Occipital lobe (tissue), 2 donors: Measurements from ENCODE around the gene PSMG4. TPM values are rescaled to one million over a fixed set of nuclear protein-coding genes. Genes with fewer than 3 reads are reported as not detected.

Experiments used
- DNase-seq: peaks from one replicate; lab custom pipeline; 2025; lab: John Stamatoyannopoulos, UW
- total RNA-seq: library from RNA; depleted of rRNA; stranded (reverse); fragments of >200 nt; gene quantifications from one replicate; pipeline ENCODE4 v1.2.3, GENCODE V29; 2014

PSMG4 gene
- total RNA-seq, 1 donor from 2014 or later: 28.5 TPM

DNA sequence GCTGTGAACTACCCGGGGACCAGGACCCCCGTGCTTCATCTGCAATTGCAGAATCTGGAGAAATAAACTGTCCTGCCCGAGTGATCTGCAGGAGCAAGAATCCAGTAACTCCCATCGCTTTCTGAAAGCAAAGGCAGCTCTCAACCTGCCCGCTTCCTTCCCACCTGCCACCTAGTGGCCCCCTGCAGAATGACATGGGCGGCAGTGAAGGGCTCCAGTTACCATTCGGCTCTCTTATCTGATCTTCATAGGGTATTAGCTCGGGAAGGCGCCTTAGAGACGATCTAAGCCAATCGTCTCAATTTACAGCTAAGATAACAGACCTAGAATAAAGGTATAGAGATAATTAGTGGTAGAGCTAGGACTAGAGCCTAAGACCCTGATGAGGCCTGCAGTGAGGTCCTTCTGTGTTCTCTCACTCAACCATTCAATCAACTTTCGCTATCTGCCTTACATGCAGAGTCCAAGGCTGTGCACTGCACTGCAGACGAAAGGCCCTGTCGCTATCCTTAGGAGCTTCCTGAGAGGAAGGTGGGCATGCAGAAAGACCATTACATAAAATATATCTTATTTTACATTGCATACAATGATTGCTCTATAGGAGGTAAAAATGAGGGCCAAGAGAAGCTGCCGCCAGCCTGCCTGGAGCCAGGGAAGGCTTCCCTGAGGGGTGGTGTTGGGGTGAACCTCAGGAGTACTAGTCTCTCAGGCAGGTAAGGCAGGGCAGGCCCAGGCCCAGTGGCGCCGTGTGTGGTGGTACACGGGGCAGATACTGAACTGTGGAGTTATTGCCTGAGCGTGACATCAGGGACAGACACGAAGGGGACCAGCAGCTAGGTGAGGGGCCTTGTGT lies 7.1 kb upstream of the PSMG4 start:
- DNase-seq: peak; percentile 72

DNA sequence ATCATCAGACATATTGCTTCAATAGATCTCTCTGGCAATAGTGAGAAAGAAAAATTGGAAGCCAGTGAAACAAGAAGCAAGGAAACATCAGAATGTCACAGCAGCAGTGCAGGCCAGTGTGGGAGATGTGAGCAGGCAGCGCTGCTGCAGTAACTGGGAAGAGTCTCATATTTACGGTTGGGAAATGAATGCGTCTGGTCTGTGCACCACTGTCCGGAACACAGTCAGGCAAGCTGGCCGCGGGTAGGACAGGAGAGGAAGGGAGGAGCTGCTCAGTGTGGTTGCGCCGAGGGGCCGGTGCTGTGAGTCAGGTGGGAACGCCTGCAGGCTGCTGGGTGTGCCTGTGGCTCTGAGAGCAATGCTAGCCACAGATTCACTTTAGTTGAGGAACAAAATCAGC lies 6.4 kb upstream of the PSMG4 start:
- DNase-seq: no peak

DNA sequence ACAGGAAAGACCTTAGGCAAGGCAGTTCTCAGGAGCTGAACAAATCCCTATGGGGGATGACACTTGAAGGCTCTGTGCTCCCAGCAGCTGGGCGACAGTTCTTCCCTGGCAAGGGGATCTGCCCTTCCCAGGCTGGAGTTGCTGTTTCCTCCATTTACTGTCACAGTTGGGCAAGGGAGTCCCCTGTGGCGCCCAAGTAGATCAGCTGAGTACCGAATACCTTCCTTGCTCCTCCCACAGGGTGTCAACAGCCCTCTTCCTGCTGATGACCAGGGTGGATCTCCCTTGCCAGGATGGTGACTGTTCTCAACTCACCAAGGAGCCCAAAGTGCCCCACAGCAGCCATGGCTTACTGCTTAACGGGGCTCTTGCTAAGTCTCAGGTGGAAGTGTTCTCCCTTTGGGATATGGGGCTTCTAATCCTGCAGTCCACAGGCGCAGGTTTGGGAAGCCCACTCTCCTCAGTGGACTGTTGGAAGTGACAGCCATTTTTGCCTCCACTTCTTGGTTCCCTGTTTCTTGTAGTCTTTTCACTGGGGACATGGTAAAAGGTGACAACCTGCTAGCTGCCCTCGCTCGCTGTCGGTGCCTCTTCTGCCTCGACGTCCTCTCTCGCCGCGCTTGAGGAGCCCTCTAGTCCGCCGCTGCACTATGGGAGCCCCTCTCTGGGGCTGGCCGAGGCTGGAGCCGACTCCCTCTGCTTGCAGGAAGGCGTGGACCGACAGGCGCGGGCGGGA lies 5.7 kb upstream of the PSMG4 start:
- DNase-seq: no peak

DNA sequence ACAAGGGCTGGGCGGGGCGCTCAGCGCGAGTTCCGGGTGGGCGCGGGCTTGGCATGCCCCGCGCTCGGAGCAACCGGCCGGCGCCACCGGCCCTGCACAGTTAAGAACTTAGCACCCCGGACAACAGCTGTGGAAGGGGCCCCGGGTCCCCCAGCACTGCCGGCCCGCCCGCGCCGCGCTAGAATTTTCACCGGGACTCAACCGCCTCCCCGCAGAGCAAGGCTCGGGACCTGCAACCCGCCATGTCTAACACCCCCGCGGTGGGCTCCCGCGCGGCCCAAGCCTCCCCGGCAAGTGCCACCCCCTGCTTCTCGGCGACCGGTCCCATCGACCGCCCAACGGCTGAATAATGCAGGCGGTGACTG lies 5.2 kb upstream of the PSMG4 start:
- no peak for DNase-seq

DNA sequence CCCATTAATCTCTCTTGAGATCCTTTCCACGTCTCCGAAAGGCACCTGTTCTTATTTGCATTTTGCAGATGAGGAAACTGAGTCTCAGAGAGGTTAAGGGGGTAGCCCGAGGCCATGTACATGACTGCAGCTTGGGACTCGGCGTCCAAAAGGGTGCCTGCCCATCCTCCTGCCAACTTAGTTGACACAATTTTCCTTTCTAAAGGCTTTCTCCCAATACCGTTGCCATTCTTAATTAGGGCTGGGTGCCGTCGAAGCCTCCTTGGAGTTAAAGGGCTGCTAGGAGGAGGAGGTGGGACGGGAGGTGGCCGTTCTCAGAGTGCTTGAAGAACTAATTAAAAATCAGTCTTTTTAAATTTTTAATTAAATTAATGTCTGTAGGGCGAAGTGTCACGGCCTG lies 546 bp upstream of the PSMG4 start:
- no peak for DNase-seq

DNA sequence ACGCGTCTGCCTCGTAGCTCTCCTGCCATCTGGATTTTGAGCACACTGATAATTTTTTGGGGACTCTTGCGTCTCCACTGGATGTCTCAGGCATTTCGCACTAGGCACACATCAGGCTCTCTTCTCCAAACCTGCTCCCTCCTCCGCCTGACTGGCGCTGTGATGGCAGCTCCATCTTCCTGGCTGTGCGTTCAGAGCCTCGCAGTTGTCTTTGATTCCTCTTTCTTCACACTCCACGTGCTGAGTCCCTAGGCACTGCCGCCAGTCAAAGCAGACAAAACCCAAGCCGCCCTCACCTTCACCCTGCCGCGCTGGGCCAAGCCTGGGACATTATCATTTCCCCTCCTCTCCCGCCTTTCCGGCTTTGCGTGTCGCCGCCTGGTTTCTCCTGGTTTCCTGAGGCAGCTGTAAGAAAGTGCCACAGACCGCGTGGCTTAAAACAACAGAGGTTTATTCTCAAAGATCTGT lies 778 bp downstream of the PSMG4 start:
- DNase-seq: peak; percentile 49

DNA sequence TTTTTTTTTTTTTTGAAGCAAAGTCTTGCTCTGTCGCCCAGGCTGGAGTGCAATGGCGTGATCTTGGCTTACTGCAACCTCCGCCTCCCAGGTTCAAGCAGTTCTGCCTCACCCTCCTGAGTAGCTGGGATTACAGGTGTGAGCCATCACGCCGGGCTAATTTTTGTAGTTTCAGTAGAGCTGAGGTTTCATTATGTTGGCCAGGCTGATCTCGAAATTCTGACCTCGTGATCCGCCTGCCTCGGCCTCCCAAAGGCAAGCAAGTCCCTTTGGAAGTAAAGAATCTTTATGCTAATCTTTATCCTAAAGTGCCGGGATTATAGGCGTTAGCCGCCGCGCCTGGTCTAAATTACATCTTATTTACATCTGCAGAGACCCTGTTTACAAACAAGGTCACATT lies 1.5 kb downstream of the PSMG4 start:
- no peak for DNase-seq

DNA sequence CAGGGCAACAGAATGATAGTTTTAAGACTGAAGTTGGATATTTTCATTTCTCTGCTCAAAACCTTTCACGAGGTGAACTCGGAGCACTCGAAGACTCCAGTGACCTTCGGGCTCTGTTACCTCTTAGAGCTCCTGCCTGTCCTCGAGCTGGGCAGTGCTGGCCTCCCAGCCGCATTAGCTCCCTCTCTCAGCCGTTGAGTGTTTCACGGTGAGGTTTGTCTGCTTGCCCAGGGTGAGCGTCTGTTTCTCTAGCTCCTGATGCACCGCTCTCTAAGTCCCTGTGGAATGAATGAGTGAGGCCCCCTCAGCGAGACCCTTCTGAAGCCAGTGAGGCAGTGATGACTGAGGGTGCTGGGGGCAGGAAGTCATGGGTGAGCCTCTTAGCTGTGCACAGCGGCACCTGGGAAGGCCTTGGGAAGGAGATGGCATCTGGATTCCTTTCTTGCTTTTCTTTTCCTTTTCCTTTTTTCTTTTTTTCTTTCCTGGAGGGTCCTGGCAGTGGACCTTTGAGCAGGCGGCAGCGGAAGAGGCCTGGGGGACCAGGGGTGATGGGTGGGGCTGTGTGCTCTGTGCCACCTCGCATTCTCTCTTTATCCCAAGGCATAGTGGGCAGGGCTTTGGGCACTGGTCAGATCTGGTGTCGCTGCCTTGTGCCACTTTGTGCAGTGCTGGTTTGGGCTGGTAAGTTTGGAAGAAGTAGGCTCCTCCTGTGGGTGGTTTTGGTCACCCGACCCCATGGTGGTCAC lies 2.2 kb downstream of the PSMG4 start:
- no peak for DNase-seq

DNA sequence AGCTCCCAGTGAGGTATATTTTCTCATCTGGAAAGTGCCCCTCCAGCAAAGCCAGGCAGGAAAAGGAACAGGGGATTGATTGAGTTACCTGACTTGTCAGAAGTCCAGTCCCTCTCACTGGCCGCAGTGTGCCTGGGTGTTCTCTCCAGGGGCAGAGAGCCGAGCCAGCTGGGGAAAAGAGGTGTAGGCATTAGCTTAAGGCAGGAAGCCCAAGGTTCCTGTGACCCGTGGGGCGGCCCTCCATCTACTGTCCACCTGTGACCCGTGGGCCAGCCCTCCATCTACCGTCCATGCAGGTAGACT lies 2.7 kb downstream of the PSMG4 start:
- no peak for DNase-seq

DNA sequence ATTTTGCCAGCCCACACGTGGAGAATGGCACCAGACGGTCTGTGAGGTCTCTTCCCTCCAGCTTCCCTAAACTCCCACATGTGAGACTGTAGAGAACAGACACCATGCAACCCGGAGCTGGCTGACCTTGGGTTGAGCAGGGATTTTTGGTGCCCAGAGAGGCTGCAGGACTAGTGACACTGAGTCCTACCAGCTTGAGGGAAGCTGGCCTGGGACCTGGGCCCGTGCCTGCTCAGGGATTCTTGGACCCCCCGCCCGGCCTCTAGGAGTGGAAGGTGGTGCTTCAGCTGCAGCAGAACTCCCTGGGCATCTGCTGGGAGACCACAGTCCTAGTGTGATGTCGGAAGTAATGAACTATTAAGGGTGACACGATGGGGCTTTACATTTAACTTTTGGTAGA lies 3.2 kb downstream of the PSMG4 start:
- no peak for DNase-seq

DNA sequence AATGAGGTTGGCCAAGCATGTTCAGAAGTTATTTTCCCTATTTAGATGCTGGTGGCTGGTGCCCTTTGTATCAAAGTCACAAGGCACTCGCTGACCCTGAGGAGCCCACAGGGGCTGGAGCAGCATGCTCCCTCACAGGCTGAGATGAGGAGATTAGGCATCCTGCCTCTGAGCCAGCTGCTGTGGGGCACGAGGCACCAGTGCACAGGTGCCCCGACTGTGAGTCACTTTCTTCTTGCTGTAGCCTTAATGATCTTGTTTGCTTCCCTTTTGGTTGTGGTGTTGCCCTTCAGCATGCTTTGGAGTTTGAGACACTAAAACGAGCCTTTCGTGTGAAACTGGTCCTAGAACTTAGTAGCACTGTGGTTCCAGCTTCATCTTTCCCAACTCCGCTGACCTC lies 4.3 kb downstream of the PSMG4 start:
- no peak for DNase-seq

DNA sequence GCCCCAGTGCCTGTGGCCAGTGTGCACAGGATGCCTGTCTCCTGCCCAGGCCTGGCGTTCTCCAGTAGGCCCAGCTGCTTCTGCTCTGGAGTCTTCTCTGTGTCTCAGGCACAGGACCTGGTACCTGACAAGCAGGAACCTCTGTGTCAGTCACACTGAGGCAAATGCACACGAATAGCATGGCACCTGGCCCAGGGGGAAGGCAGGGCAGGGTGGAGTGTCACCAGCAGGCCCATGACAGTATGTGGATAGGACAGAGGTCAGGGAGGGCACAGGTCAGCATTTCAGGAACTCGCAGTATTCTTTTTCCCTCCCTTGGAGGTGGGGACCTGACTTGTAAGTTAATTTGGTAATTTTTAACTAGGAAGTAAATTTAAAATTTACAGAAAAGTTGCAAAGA lies 5.6 kb downstream of the PSMG4 start:
- DNase-seq: no peak

DNA sequence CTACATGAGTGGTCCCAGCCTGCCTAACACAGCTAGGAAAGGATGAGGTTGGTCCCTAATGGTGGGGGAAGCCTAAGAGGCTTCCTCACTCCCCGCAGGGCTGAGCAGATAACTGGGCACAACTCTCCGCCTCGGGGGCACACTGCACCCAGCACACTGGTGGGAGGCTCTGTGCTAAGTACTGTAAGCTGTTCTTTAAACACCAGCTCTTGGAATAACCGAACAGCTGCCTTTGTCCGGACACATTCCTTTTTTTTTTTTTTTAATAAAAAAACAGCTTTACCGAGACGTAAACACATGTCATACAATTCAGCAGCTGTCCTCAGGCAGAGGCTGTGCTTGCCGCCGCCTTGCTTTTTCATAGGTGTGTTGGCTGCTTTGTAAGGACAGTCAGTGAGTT lies 6.9 kb downstream of the PSMG4 start:
- DNase-seq: no peak

DNA sequence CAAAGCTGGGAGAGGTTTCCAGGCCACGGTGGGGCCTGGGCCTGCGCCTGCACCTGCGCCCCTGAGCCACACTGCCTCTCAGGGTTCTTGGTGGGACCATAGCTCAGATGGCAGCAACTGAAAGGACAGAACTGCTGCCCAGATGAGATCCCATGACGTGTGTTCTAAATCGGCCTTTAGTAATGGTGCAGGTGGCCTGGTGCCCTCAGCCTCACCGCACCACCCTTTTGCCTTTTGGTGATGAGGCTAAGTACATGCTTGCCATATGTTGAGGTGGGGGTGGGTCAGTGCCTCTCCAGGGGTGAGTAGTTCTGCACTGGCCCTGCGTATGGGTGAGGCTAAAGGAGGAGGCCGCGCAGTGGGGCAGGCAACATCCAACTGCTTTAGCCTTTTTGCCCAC lies 7.4 kb downstream of the PSMG4 start:
- DNase-seq: no peak

DNA sequence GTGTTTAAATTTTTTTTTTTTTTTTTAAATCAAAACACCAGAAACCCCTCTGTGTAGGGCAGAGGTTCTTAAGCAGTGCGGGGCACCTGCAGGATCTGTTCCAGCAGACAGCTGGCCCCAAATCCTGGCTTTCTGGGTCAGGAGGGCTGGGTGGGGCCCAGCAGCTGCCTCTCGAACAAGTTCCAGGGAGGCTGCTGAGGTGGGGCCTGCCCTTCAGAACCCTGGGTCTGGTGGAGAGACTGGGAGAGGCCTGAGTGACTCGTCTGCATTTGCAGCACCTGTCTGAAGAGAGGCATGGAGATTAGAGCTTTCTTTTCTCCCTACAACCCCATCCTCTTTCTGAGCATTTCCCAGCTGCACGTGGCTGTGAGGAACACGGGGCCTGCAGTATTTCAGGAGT lies 8.4 kb downstream of the PSMG4 start:
- DNase-seq: no peak

DNA sequence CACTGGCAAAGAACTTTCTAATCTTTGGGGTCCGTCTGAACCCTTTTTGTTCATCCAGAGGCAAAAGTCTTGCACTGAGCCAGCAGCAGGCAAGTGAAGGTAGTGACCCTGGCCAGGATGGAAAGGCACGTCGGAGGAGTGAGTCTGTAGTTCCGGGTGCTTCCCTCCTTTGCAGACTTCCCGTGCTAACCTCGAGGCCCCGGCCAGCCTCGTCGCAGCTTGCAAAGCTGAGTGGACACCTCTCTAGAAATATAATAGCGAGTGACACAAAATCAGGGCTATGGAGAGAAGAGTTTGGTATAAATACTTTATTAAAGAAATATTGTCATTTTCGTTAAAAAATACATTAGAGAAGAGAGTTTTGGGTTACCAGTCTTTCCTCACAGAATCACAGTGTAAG lies 9.9 kb downstream of the PSMG4 start:
- DNase-seq: no peak

DNA sequence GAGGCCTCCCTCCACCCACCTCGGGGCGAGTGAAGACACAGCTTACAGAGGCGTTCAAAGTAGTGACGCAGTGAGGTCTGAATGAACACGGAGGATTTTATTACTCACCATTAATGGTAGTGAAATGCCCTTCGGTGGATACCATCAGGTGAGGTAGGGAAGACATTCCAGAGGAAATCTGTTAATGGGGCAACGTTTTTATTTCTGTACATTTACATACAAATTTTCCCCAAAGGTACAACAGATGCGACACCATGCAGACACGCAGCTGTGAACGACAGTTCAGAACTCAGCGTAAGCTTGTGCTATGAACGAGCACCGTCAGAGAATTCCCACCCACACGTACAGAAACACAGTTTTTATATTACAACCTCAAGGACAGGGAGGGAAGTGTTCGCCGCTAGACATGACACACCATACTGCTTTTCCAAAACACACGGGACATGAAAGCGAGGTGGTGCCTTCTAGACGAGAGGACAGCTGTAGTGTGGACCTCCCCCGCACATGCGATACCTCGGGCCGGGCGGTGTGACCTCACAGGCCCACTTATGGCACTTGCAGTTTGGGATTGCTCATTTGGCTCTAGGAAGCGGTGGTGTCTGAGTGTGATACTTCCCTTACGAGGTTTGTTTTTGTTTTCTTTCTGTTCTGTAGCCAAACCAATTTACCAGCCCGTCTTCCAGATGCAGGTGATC lies 10.7 kb downstream of the PSMG4 start:
- DNase-seq: no peak

DNA sequence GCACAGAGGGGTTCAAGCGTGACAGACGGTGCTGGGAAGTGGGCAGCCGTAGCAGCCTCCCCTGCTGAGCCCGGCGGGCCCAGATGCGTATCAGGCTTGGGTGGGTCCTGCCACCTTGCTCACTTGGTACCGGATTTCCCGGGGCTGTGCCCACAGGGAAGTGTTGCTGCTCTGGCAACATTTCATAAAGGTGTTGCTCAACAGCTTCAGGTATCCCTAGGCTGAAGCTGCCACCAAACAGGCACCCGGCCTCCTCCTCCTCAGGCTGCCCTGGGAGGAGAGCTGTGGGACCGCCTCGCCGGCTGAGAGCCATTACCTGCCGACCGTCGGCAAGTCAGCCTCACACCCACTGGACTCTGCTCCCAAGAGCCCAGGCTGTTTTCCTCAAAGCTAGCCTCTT lies 11.5 kb downstream of the PSMG4 start:
- DNase-seq: no peak

DNA sequence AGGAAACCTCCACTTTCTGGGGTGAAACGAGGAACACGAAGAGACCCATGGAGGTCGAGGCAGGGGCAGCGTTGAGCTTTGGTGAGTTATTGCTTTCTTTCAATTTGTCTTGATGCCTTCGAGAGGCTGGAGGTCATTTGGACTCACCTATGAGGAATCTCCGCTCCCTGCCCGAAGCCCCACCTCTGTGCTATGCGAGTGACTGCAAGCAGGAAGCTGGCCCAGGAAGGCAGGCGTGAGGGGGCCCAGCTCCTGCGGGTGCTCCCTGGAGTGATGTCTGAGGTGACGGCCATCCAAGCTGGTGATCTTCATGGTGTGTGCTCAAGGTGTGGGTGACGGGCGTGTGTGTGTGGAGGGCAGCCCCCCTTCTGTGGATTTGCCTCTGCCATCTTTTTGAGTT lies 13.0 kb downstream of the PSMG4 start:
- DNase-seq: no peak

DNA sequence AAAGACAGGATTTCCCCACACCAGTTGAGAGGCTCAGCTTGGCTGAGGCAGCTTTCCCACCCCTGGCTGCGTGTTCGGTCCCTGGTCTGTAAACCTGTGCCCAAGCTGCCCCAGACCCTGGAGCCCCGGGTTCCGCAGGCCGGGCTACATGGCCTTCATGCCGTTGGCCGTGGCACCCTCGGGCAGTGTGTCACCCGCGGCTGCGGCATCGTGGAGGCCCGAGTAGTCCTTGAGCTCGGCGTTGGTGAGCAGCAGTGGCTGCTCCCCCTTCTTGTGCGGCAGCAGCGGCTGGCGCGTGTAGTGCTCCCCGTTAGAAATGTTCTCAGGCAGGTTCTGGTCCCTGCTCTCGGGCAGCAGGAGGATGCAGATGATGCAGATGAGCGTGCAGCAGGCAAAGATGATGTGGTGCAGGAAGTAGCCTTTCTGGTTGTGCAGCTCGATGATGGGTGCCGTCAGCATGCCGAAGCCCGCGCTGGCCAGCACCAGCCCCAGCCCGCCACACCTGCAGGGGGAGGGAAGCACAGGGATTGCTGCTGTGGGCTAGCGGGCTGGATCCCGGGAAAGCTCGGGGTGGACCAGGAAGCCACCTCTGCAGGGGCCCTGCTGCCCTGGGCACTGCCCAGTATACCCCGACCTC lies 14.3 kb downstream of the PSMG4 start:
- no peak for DNase-seq

DNA sequence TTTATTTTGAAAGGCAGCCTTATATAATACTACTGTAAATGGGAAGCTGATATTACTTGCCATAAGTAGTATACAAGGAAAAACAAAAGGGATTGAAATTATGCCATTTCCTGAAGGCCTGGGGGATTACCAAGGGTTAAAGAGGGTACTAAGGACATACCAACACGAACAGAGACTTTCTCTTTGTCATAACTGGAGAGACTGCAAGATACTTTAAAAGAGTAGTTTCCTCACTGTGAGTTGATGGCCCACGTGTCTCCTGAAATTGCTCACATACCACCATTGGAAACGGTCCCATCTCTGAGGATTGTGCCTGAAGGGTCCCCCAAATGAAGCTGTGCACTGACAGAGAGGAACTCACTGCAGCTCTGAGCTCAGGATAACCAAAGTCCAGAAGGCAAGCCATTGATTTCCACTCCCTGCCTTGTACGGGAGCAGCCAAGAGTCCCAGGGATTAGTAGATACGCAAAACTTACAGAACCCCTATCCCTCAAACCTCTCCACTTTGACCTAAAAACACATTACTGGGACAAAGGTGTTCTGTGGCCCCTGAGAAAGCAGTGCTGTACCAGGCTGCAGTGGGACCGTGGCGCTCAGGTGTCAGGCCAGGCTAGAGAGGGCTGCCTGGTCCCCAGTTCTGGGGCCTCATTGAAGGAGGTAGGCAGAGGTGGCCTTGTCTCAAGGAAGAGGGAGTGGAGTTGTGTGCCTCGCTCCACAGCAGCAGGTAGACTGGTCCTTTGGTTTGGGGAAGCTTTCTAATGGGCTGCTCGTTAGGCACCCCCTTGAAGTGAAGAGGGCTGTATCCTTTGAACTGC lies 15.2 kb downstream of the PSMG4 start:
- no peak for DNase-seq
